Skeletal muscle tissue (tissue), 4 donors: ENCODE measurements around the gene PRM3. TPM values are rescaled to one million over a fixed set of nuclear protein-coding genes. Genes with fewer than 3 reads are reported as not detected.

Experiments used
- H3K27ac ChIP-seq: one replicate; pipeline ENCODE4 v1.7.0; 2013; ENCODE audit warnings: mild to moderate bottlenecking, low read depth, low read length, inconsistent platforms
- H3K27me3 ChIP-seq, 3 donors: one replicate each; pipeline ENCODE4 v1.7.0; 2013; ENCODE audit warnings: low read length in 3 of 3; ENCODE audit not compliant: control insufficient read depth in 3 of 3, insufficient read depth in 3 of 3
- H3K36me3 ChIP-seq, 3 donors: one replicate each; pipeline ENCODE4 v1.7.0; 2013; ENCODE audit warnings: low read length in 3 of 3; ENCODE audit not compliant: control insufficient read depth in 3 of 3, insufficient read depth in 3 of 3
- H3K4me1 ChIP-seq, 3 donors: one replicate each; pipeline ENCODE4 v1.7.0; 2013; ENCODE audit warnings: low read length in 3 of 3, mild to moderate bottlenecking in 3 of 3; ENCODE audit not compliant: control insufficient read depth in 3 of 3, insufficient read depth in 3 of 3
- H3K4me3 ChIP-seq, 3 donors: one replicate each; pipeline ENCODE4 v1.7.0; 2013; ENCODE audit warnings: low read length in 3 of 3
- H3K9ac ChIP-seq, 3 donors: one replicate each; pipeline ENCODE4 v1.7.0; 2013; ENCODE audit warnings: low read length in 3 of 3, mild to moderate bottlenecking in 3 of 3, moderate library complexity in 2 of 3, low read depth in 1 of 3
- H3K9me3 ChIP-seq, 3 donors: one replicate each; pipeline ENCODE4 v1.7.0; 2013; ENCODE audit warnings: low read length in 3 of 3; ENCODE audit not compliant: control insufficient read depth in 3 of 3
- total RNA-seq: library from RNA; depleted of rRNA; stranded (reverse); fragments of >200 nt; gene quantifications from one replicate; pipeline ENCODE4 v1.2.3, GENCODE V29; 2014
- donor health status: Osteomylitis.

The PRM3 gene
- total RNA-seq, 1 donor from 2014 or later: not detected

GRCh38 chr16:11313493-11314308 is 40.3 kb upstream of the PRM3 start:
- no peak overlapping the region for H3K9ac ChIP-seq

GRCh38 chr16:11312718-11313492 is 39.5 kb upstream of the PRM3 start:
- peaks cover 0 to 7% (median 6%) of the 10 kb centered on the region in 3 donors for H3K27me3 ChIP-seq
- no peak overlapping the region for H3K9ac ChIP-seq
- H3K9me3 ChIP-seq: no peaks in the 10 kb centered on the region
- H3K4me3 ChIP-seq: no peak overlapping the region
- no peaks in the 10 kb centered on the region for H3K36me3 ChIP-seq
- peaks cover 0 to 5% (median 0%) of the 10 kb centered on the region in 3 donors for H3K4me1 ChIP-seq
- H3K27ac ChIP-seq: no peak overlapping the region

More at GRCh38 chr16:11313493-11314308, 40.3 kb upstream of the PRM3 start:
- Histone ChIP-seq H3K4me3 (no peak overlapping the region), H3K36me3 (no peaks in the 10 kb centered on the region), H3K27ac (no peak overlapping the region), H3K4me1 (peaks cover 0 to 5% (median 0%) of the 10 kb centered on the region in 3 donors), H3K9me3 (no peaks in the 10 kb centered on the region), H3K27me3 (peaks cover 0 to 7% (median 1%) of the 10 kb centered on the region in 3 donors)

GRCh38 chr16:11310997-11311561 is 37.6 kb upstream of the PRM3 start:
- H3K4me1 ChIP-seq: peaks cover 0 to 5% (median 0%) of the 10 kb centered on the region in 3 donors
- H3K27me3 ChIP-seq: peaks cover 0 to 6% (median under 1%) of the 10 kb centered on the region in 3 donors
- H3K9ac ChIP-seq: no peak overlapping the region
- H3K9me3 ChIP-seq: no peaks in the 10 kb centered on the region
- no peak overlapping the region for H3K27ac ChIP-seq
- no peak overlapping the region for H3K4me3 ChIP-seq
- H3K36me3 ChIP-seq: no peaks in the 10 kb centered on the region

GRCh38 chr16:11310634-11310977 is 37.2 kb upstream of the PRM3 start:
- Histone ChIP-seq H3K27me3 (peaks cover 0 to 6% (median 0%) of the 10 kb centered on the region in 3 donors), H3K27ac (no peak overlapping the region)

GRCh38 chr16:11309895-11310633 is 36.6 kb upstream of the PRM3 start:
- Histone ChIP-seq H3K4me1 (peaks cover 0 to 5% (median 0%) of the 10 kb centered on the region in 3 donors), H3K4me3 (no peak overlapping the region), H3K36me3 (no peaks in the 10 kb centered on the region), H3K9ac (no peak overlapping the region), H3K27me3 (peaks cover 0 to 6% (median 0%) of the 10 kb centered on the region in 3 donors), H3K27ac (no peak overlapping the region), H3K9me3 (no peaks in the 10 kb centered on the region)

More at GRCh38 chr16:11310634-11310977, 37.2 kb upstream of the PRM3 start:
- H3K4me3 ChIP-seq: no peak overlapping the region
- peaks cover 0 to 5% (median 0%) of the 10 kb centered on the region in 3 donors for H3K4me1 ChIP-seq
- H3K9ac ChIP-seq: no peak overlapping the region
- no peaks in the 10 kb centered on the region for H3K36me3 ChIP-seq
- no peaks in the 10 kb centered on the region for H3K9me3 ChIP-seq

- no peak overlapping the region for H3K4me3 ChIP-seq
- no peaks in the 10 kb centered on the region for H3K9me3 ChIP-seq
- no peak overlapping the region for H3K9ac ChIP-seq
- H3K36me3 ChIP-seq: no peaks in the 10 kb centered on the region
- H3K27me3 ChIP-seq: peaks cover 0 to 6% (median 0%) of the 10 kb centered on the region in 3 donors
- H3K27ac ChIP-seq: no peak overlapping the region
- peaks cover 0 to 5% (median 0%) of the 10 kb centered on the region in 3 donors for H3K4me1 ChIP-seq
Observed at GRCh38 chr16:11308493-11309283, 35.3 kb upstream of the PRM3 start.

GRCh38 chr16:11307639-11308492 is 34.4 kb upstream of the PRM3 start:
- peaks cover 0 to 6% (median 0%) of the 10 kb centered on the region in 3 donors for H3K27me3 ChIP-seq
- no peaks in the 10 kb centered on the region for H3K36me3 ChIP-seq
- no peak overlapping the region for H3K27ac ChIP-seq
- no peak overlapping the region for H3K9ac ChIP-seq
- no peak overlapping the region for H3K4me3 ChIP-seq
- H3K4me1 ChIP-seq: peaks cover 0 to 7% (median 0%) of the 10 kb centered on the region in 3 donors
- H3K9me3 ChIP-seq: no peaks in the 10 kb centered on the region

GRCh38 chr16:11306997-11307638 is 33.7 kb upstream of the PRM3 start:
- Histone ChIP-seq H3K9ac (no peak overlapping the region), H3K36me3 (no peaks in the 10 kb centered on the region), H3K9me3 (no peaks in the 10 kb centered on the region), H3K27me3 (peaks cover 0 to 6% (median 0%) of the 10 kb centered on the region in 3 donors), H3K4me1 (peaks cover 0 to 7% (median 0%) of the 10 kb centered on the region in 3 donors), H3K27ac (no peak overlapping the region), H3K4me3 (no peak overlapping the region)
